ENCODE data around the gene DVL1.
"Not testable (repeated sequence)": the region's sequence is repeated elsewhere in the genome, so short reads cannot be mapped to it uniquely, and the experiment has no call there.

- TF ChIP-seq CTCF (IDR thresholded peaks at IDR 0.05); ESRRA (CRISPR knock-in tag; IDR thresholded peaks at IDR 0.05; ENCODE audit: borderline replicate concordance); E2F1 (CRISPR knock-in tag; IDR thresholded peaks at IDR 0.05); CREM (CRISPR knock-in tag; IDR thresholded peaks at IDR 0.05); FOXP1 (CRISPR knock-in tag; IDR thresholded peaks at IDR 0.05; ENCODE audit: borderline replicate concordance); NFYB (CRISPR knock-in tag; conservative IDR thresholded peaks at IDR 0.05; ENCODE audit: low read depth); MLX (CRISPR knock-in tag; IDR thresholded peaks at IDR 0.05); TCF7 (CRISPR knock-in tag; IDR thresholded peaks at IDR 0.05; ENCODE audit: low read depth); ZBTB21 (CRISPR knock-in tag; IDR thresholded peaks at IDR 0.05; ENCODE audit: borderline replicate concordance); MYBL2 (CRISPR knock-in tag; IDR thresholded peaks at IDR 0.05); ATF6 (CRISPR knock-in tag; IDR thresholded peaks at IDR 0.05): not testable (repeated sequence)
These were observed 20.9 kb upstream of the DVL1 start for GRCh38 chr1:1370094-1370493.

Data from WTC11 (cell line).